Stomach (tissue), 4 donors: ENCODE measurements around the gene SERPINA10.

Source experiments
- CTCF ChIP-seq, 7 experiments: fragments of 450-650 bp in 4 of 7; fragments of 200-600 bp in 3 of 7; sonication (generic) in 3 of 7; IDR thresholded peaks; one replicate each; pipeline ENCODE4 v1.5.1; 2016 to 2019; ENCODE audit warnings: antibody characterized with exemption in 7 of 7, control low read depth in 2 of 7, mild to moderate bottlenecking in 1 of 7
- EP300 ChIP-seq: sonication (generic); formaldehyde crosslinking; IDR thresholded peaks from one replicate; pipeline ENCODE4 v1.6.1; 2017; ENCODE audit warnings: antibody characterized with exemption
- POLR2A ChIP-seq, 4 donors: fragments of 450-650 bp; IDR thresholded peaks; one replicate each; pipeline ENCODE4 v1.6.1; 2016; ENCODE audit warnings: antibody characterized with exemption in 4 of 4, control low read depth in 2 of 4, mild to moderate bottlenecking in 1 of 4, moderate library complexity in 1 of 4
- POLR2AphosphoS5 ChIP-seq, 3 donors: sonication (generic); formaldehyde crosslinking; IDR thresholded peaks; one replicate each; pipeline ENCODE4 v1.6.1; 2016; ENCODE audit warnings: antibody characterized with exemption in 3 of 3

- TF ChIP-seq POLR2A (IDR thresholded peaks at IDR 0.05) = no peak
- no peak for TF ChIP-seq CTCF (IDR thresholded peaks at IDR 0.05)
- TF ChIP-seq POLR2AphosphoS5 (IDR thresholded peaks at IDR 0.05) = no peak
- TF ChIP-seq EP300 = no peak
Observed at GRCh38 chr14:94337274-94337673, 44.2 kb upstream of the SERPINA10 start.
